Thyroid gland (tissue), 4 donors: ENCODE measurements around the gene OVOL1. TPM values are rescaled to one million over a fixed set of nuclear protein-coding genes. Genes with fewer than 3 reads are reported as not detected.
"Not testable (repeated sequence)": the region's sequence is repeated elsewhere in the genome, so short reads cannot be mapped to it uniquely, and the experiment has no call there.

Experiments used
- DNase-seq, 2 donors: peaks; one replicate each; pipeline ENCODE4 v3.0.0-alpha.2; 2019
- H3K27ac ChIP-seq, 3 donors: fragments of 200-600 bp; sonication (generic); 1 replicate in 2 of 3; 2 replicates in 1 of 3; pipeline ENCODE4 v1.5.1; 2016 to 2019; ENCODE audit warnings: mild to moderate bottlenecking in 1 of 3, moderate library complexity in 1 of 3
- H3K27me3 ChIP-seq: fragments of 200-600 bp; sonication (generic); one replicate; pipeline ENCODE4 v1.5.1; 2019
- H3K36me3 ChIP-seq, 2 donors: fragments of 200-600 bp; sonication (generic); one replicate each; pipeline ENCODE4 v1.5.1; 2016 to 2019
- H3K4me1 ChIP-seq, 2 donors: fragments of 200-600 bp; sonication (generic); one replicate each; pipeline ENCODE4 v1.5.1; 2017 to 2019
- H3K4me3 ChIP-seq, 3 donors: fragments of 200-600 bp; sonication (generic); replicated peaks in 1 of 3; 1 replicate in 2 of 3; 2 replicates in 1 of 3; pipeline ENCODE4 v1.5.1; 2016; ENCODE audit warnings: mild to moderate bottlenecking in 1 of 3
- H3K9me3 ChIP-seq: fragments of 200-600 bp; sonication (generic); one replicate; pipeline ENCODE4 v1.5.1; 2017
- CTCF ChIP-seq, 6 experiments: fragments of 200-600 bp in 3 of 6; fragments of 450-650 bp in 3 of 6; sonication (generic) in 3 of 6; IDR thresholded peaks; one replicate each; pipeline ENCODE4 v1.5.1; 2016 to 2019; ENCODE audit warnings: antibody characterized with exemption in 6 of 6, mild to moderate bottlenecking in 2 of 6, inconsistent platforms in 1 of 6, moderate library complexity in 1 of 6
- POLR2A ChIP-seq, 2 donors: fragments of 450-650 bp; IDR thresholded peaks; one replicate each; pipeline ENCODE4 v1.6.1; 2017; ENCODE audit warnings: antibody characterized with exemption in 2 of 2, mild to moderate bottlenecking in 2 of 2, moderate library complexity in 1 of 2
- WGBS, 2 donors: methylation state at CpG; one replicate each; pipeline ENCODE4 v1.1.5; 2017; 5-methylcytosine and 5-hydroxymethylcytosine counted together
- intact Hi-C: fragments of 100-400 bp; cut with DNase I; formaldehyde crosslinking; loops from one replicate; pipeline ENCODE4 v1.15.1; 2023
- total RNA-seq, 4 donors: library from RNA; depleted of rRNA; stranded (reverse); fragments of >200 nt; gene quantifications; one replicate each; pipeline ENCODE4 v1.2.3, GENCODE V29; 2016

Gene OVOL1
- total RNA-seq, 4 donors from 2014 or later, result 1.1 to 6.6 (median 5.2) TPM

- Histone ChIP-seq H3K4me1 (peaks cover 0 to 6% of the 10 kb centered on the region in 2 donors), H3K4me3 (no peak overlapping the region), H3K9me3 (no peaks in the 10 kb centered on the region), H3K36me3 (no peaks in the 10 kb centered on the region), H3K27me3 (no peaks in the 10 kb centered on the region), H3K27ac (no peak overlapping the region)
- no peak for TF ChIP-seq CTCF (IDR thresholded peaks at IDR 0.05)
- no peak for TF ChIP-seq POLR2A (IDR thresholded peaks at IDR 0.05)
- DNase-seq, result no peak
- intact Hi-C loops, result no loop called here
- WGBS, 2 donors, result 86 to 91% methylated on average over 14 to 15 of the region's 15 CpGs
Measured at GRCh38 chr11:65822776-65823528, 36.1 kb downstream of the OVOL1 start.

GRCh38 chr11:65826984-65827735 is 40.3 kb downstream of the OVOL1 start:
- Histone ChIP-seq H3K9me3 (no peaks in the 10 kb centered on the region), H3K4me3 (no peak overlapping the region), H3K36me3 (no peaks in the 10 kb centered on the region), H3K27ac (no peak overlapping the region), H3K4me1 (no peaks in the 10 kb centered on the region), H3K27me3 (no peaks in the 10 kb centered on the region)
- WGBS, 2 donors, result 90 to 94% methylated on average over 8 of the region's 8 CpGs
- intact Hi-C loops, result no loop called here
- DNase-seq, result no peak
- TF ChIP-seq CTCF (IDR thresholded peaks at IDR 0.05), result no peak
- no peak for TF ChIP-seq POLR2A (IDR thresholded peaks at IDR 0.05)

- Histone ChIP-seq H3K27ac (no peak overlapping the region), H3K27me3 (no peaks in the 10 kb centered on the region), H3K4me3 (no peak overlapping the region), H3K36me3 (no peaks in the 10 kb centered on the region), H3K4me1 (peaks cover 0 to 8% of the 10 kb centered on the region in 2 donors), H3K9me3 (no peaks in the 10 kb centered on the region)
- WGBS, 2 donors, result 41 to 61% methylated on average over 4 of the region's 4 CpGs
- TF ChIP-seq CTCF (IDR thresholded peaks at IDR 0.05), result no peak
- no peak for TF ChIP-seq POLR2A (IDR thresholded peaks at IDR 0.05)
- DNase-seq, result no peak
- intact Hi-C loops, result no loop called here
Measured at GRCh38 chr11:65829459-65829858, 42.6 kb downstream of the OVOL1 start.

- H3K4me1 ChIP-seq, H3K4me3 ChIP-seq, H3K27me3 ChIP-seq, H3K27ac ChIP-seq, intact Hi-C loops, H3K36me3 ChIP-seq, H3K9me3 ChIP-seq, DNase-seq: not testable (repeated sequence)
Measured at GRCh38 chr11:65832231-65832630, 45.4 kb downstream of the OVOL1 start.

GRCh38 chr11:65833297-65834030 is 46.6 kb downstream of the OVOL1 start, which contains the start of gene SNX32:
TSS of gene SNX32 (plus strand) at chr11:65833963. CDS start at chr11:65834066, 103 bp downstream.
- H3K9me3 ChIP-seq, result no peaks in the 10 kb centered on the region
- peak; percentile 95 to 96 for DNase-seq
- H3K27ac ChIP-seq, result no peak within 1 kb of the TSS
- 1 to 3% methylated on average over 28 to 57 of the region's 63 CpGs for WGBS, 2 donors
- TF ChIP-seq CTCF (IDR thresholded peaks at IDR 0.05) (no peak), POLR2A (IDR thresholded peaks at IDR 0.05) (no peak)
- H3K4me3 ChIP-seq, result peak within 1 kb of the TSS; percentile 27 to 45 (median 38)
- peaks cover 0 to 8% of the 10 kb centered on the region in 2 donors for H3K4me1 ChIP-seq
- H3K36me3 ChIP-seq, result no peaks in the 10 kb centered on the region
- intact Hi-C loops, result no loop called here
- H3K27me3 ChIP-seq, result no peaks in the 10 kb centered on the region
